Hypothalamus (tissue), 51 donors: ENCODE data around the gene USP48.
"Not testable (repeated sequence)": the region's sequence is repeated elsewhere in the genome, so short reads cannot be mapped to it uniquely, and the experiment has no call there.

Experiments used
- DNase-seq, 51 donors: peaks; one replicate each; lab custom pipeline; 2025; lab: John Stamatoyannopoulos, UW

USP48 gene

DNA sequence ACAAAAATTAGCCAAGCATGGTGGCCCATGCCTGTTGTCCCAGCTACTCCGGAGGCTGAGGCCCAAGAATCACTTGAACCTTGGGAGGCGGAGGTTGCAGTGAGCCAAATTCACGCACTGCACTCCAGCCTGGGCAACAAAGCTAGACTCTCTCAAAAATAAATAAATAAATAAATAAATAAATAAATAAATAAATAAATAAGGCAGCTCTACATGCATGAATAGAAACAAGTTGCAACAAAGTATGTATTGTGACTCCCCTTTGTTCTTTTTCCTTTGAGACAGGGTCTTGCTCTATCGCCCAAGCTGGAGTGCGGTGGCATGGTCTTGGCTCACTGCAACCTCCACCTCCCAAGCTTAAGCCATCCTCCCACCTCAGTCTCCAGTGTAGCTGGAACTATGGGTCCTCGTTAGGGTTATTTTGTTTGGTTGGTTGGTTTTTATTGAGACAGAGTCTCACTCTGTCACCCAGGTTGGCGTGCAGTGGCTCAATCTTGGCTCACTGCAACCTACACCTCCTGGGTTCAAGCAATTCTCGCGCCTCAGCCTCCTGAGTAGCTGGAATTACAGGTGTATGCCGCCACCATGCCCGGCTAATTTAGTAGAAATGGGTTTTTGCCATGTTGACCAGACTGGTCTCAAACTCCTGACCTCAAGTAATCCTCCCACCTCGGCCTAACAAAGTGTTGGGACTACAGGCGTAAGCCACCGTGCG lies 8.0 kb downstream of the USP48 start:
- no peak for DNase-seq

DNA sequence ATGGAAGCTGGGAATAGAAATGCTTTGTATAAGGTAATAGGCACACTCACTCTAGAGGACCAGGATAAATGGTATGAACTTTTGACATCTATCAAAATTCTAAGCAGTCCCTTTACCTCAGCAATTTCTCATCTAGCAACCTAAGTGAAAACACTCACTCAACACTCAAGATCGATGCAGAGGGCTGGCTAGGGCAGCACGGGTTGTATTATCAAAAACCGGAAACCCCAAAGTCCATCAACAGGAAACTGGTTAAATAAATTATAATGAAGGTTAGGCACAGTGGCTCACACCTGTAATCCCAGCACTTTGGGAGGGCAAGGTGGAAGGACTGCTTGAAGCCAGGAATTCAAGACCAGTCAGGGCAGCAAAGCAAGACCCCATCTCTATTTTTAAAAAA lies 9.4 kb downstream of the USP48 start:
- no peak for DNase-seq

- not testable (repeated sequence) for DNase-seq
These were observed 11.3 kb downstream of the USP48 start for GRCh38 chr1:21771672-21772071.

- DNase-seq, result not testable (repeated sequence)
These were observed 12.3 kb downstream of the USP48 start for GRCh38 chr1:21770602-21771001.

- no peak for DNase-seq
These were observed 12.7 kb downstream of the USP48 start for GRCh38 chr1:21770201-21770600.

- DNase-seq, result not testable (repeated sequence)
These were observed 15.8 kb downstream of the USP48 start for GRCh38 chr1:21767106-21767505.

DNA sequence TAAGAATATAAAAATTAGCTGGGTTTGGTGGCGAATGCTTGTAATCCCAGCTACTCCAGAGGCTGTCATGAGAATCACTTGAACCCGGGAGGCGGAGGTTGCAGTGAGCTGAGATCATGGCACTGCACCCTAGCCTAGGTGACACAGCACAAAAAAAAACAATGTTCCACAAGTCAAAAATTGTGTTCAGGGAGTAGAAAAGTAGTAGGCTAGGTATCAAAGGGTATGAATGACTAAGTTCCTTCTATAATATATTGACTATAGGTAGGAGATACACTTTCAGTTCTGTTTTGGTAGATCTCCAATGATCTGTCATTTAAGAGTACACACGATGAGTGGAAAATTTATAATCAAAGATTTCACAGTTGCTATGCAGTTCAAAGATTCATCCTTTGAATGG lies 16.7 kb downstream of the USP48 start:
- no peak for DNase-seq

GRCh38 chr1:21764615-21765423 lies 18.1 kb downstream of the USP48 start:
- peak in 3 of 51 donors; percentile 3 to 30 (median 6) for DNase-seq

GRCh38 chr1:21763694-21764419 lies 19.1 kb downstream of the USP48 start:
- no peak for DNase-seq

- DNase-seq, result no peak
These were observed 19.7 kb downstream of the USP48 start for GRCh38 chr1:21763236-21763635.

GRCh38 chr1:21762022-21762404 lies 20.9 kb downstream of the USP48 start:
- no peak for DNase-seq

GRCh38 chr1:21761052-21761451 lies 21.9 kb downstream of the USP48 start:
- no peak for DNase-seq

GRCh38 chr1:21759818-21760217 lies 23.1 kb downstream of the USP48 start:
- no peak for DNase-seq

DNA sequence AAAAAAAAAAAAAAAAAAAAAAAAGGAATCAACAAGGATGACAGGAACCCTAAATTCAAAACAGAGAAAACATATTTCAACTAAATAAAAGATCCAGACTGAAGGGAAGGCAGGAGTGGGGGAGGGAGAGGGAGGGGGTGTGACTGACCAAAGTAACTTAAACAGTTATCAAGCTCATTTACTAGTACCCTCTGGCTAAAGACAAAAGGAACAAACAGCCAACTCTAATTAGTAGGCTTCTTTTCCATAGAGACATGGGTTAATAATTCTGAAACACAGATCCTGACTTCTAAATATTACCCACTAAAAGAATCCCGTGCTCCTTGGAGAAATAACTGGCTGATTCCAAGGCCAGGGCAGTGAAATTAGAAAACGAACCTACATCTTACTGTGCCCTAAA lies 23.8 kb downstream of the USP48 start:
- no peak for DNase-seq

GRCh38 chr1:21758614-21759013 lies 24.3 kb downstream of the USP48 start:
- DNase-seq, result no peak

DNA sequence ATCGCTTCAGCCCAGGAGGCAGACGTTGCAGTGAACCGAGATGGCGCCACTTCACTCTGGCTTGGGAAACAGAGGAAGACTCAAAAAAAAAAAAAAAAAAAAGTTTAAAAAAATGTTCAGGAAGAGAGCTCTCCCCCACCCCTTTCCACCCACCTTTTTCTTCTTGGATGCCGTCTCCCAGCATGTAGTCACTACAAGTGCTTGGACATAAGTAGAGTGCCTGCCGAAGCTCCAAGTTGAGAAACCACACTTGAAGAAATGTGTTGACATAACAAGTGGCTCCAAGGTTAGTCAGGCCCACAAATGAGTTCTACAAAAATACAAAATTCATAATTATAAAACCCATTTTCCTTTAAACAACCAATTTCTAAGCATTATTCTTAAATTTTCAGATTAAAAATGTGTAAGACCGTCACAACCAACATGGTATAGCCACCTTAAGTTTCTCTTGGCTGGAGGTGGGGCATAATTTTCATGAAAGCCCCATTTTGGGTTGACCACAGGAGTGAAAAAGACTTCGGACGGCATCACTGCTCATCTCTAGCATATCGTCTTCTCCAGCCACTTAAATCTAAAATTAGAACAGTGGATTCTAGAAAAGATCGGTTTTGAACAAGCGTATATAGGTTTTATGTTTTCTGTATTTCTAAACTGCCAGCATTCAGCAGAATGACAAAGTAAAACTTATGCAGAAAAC lies 26.4 kb downstream of the USP48 start:
- no peak for DNase-seq

DNA sequence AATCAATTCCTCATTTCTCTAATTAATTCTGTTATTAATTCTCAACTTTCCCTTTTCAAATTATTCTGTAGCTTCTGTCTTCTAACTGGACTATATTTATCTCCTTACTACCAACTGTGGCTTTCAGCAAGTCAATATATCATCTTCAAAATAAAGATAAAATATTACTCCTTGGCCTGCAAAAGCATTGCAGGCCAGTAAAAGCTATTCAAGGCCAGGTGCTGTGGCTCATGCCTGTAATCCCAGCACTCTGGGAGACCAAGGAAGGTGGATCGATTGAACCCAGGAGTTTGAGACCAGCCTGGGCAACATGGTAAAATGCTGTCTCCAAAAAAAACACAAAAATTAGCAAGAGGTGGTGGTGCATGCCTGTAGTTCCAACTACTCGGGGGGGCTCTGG lies 27.9 kb downstream of the USP48 start:
- no peak for DNase-seq

DNA sequence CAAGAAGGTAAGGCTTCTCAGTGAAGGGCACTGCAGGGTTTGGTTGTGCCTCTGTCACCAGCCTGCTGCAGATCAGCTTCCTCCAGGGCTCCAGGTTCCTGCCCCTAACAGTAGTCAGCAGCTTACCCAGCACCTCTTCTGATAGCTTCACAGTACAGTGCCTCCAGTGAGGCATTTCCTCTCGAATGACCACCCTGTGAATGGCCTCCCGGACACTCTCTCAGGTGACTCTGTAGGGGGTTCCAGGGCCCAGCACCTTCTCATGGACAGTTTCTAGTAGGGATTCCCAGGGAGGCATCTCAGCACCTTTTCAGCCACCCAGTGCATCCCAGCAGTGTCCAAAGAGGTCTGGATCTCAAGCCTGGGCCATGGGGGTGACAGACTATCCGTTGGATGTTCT lies 28.4 kb downstream of the USP48 start:
- no peak for DNase-seq

- no peak for DNase-seq
These were observed 30.8 kb downstream of the USP48 start for GRCh38 chr1:21752186-21752585.

GRCh38 chr1:21751281-21751680 lies 31.7 kb downstream of the USP48 start:
- DNase-seq, result no peak

- no peak for DNase-seq
These were observed 32.1 kb downstream of the USP48 start for GRCh38 chr1:21750841-21751240.
